ENCODE data around the gene GAREM1. TPM values are rescaled to one million over a fixed set of nuclear protein-coding genes. Genes with fewer than 3 reads are reported as not detected.

The GAREM1 gene
- total and polyA plus RNA-seq, 2 donors (not counting 3 experiments of a cell fraction or from before 2014, with no cell fraction given), result 0.69 to 1.0 TPM

DNA sequence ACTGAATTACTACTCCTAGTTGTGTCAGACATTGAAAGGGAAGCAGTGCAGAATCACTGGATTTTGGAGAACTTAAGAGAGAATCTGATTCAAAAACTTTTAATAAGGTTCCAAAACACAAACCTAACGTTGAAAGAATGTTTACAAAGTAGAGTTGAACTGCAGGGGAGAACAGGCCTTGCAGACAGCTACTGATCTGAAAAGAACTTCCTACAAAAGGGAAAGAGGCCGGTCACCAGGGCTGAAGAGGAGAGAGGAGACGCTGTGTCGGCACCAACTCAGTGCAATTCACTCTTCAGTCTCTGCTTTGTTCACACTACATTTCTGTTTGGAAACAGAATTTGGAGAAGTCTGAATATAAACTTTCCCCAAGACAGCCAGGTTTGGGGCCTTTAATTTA lies 124.0 kb downstream of the GAREM1 start:
- no peak overlapping the region for H3K9ac ChIP-seq (replicated peaks; ENCODE audit: extremely low read depth, insufficient read depth, low read length)
- H3K79me2 ChIP-seq (ENCODE audit: control insufficient read depth, insufficient read depth, low read length), result no peaks in the 10 kb centered on the region
- POLR2A ChIA-PET, result no interaction called here
- H3K4me3 ChIP-seq (replicated peaks in 1 of 3; ENCODE audit: insufficient read depth in 1 of 3, low read depth in 1 of 3, low read length in 3 of 3), result no peak overlapping the region
- BruUV-seq (replicated peaks), result no TSS peak
- FAIRE-seq, result no peak
- intact Hi-C loops (cut with micrococcal nuclease), result no loop called here
- peaks cover 11% of the 10 kb centered on the region for H3K4me1 ChIP-seq (ENCODE audit: control insufficient read depth, extremely low read depth, insufficient read depth, low read length)
- no peaks in the 10 kb centered on the region for H3K36me3 ChIP-seq (ENCODE audit: control insufficient read depth in 2 of 2, extremely low read depth in 1 of 2, insufficient read depth in 2 of 2, low read length in 2 of 2)
- no peaks in the 10 kb centered on the region for H3K9me3 ChIP-seq (replicated peaks; ENCODE audit: control insufficient read depth, insufficient read depth, low read length)
- TF ChIP-seq GATA2 (IDR thresholded peaks at IDR 0.05; ENCODE audit: insufficient read depth, insufficient read length, low read depth, low read length), result no peak
- no peak for TF ChIP-seq EZH2 (IDR thresholded peaks at IDR 0.05; ENCODE audit: borderline replicate concordance, low read depth, low read length, severe bottlenecking)
- no peak for TF ChIP-seq JUN (IDR thresholded peaks at IDR 0.05; ENCODE audit: borderline replicate concordance, insufficient read depth, insufficient read length, low read depth)
- TF ChIP-seq, protein P1, sequence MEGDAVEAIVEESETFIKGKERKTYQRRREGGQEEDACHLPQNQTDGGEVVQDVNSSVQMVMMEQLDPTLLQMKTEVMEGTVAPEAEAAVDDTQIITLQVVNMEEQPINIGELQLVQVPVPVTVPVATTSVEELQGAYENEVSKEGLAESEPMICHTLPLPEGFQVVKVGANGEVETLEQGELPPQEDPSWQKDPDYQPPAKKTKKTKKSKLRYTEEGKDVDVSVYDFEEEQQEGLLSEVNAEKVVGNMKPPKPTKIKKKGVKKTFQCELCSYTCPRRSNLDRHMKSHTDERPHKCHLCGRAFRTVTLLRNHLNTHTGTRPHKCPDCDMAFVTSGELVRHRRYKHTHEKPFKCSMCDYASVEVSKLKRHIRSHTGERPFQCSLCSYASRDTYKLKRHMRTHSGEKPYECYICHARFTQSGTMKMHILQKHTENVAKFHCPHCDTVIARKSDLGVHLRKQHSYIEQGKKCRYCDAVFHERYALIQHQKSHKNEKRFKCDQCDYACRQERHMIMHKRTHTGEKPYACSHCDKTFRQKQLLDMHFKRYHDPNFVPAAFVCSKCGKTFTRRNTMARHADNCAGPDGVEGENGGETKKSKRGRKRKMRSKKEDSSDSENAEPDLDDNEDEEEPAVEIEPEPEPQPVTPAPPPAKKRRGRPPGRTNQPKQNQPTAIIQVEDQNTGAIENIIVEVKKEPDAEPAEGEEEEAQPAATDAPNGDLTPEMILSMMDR (IDR thresholded peaks at IDR 0.05; ENCODE audit: extremely low read depth in 1 of 2, insufficient read depth in 1 of 2, low read depth in 1 of 2, low read length in 2 of 2), result no peak
- TF ChIP-seq POLR2A (IDR thresholded peaks at IDR 0.05; ENCODE audit: low read depth, low read length), result no peak
- no peak for TF ChIP-seq POLR2AphosphoS5 (IDR thresholded peaks at IDR 0.05; ENCODE audit: insufficient read depth, low read depth, low read length)
- TF ChIP-seq, protein P2, sequence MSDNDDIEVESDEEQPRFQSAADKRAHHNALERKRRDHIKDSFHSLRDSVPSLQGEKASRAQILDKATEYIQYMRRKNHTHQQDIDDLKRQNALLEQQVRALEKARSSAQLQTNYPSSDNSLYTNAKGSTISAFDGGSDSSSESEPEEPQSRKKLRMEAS (IDR thresholded peaks at IDR 0.05; ENCODE audit: insufficient read depth, insufficient read length), result no peak
- no peak for TF ChIP-seq MYC (IDR thresholded peaks at IDR 0.05; ENCODE audit: low read depth, low read length)
- TF ChIP-seq FOS (IDR thresholded peaks at IDR 0.05; ENCODE audit: borderline replicate concordance, insufficient read depth, low read length), result no peak
- CTCF ChIA-PET, result no interaction called here
- no peaks in the 10 kb centered on the region for H4K20me1 ChIP-seq (replicated peaks; ENCODE audit: control insufficient read depth, extremely low read depth, insufficient read depth, low read length)
- dilution Hi-C loops (cut with MboI; ENCODE audit: extremely low pct_ligation_motif_present, low sequenced_read_pairs), result no loop called here
- H3K9me1 ChIP-seq (replicated peaks; ENCODE audit: control insufficient read depth, extremely low read depth, insufficient read depth, low read length), result no peaks in the 10 kb centered on the region
- DNase-seq (ENCODE audit: low read depth, low spot score), result no peak
- H2AFZ ChIP-seq (ENCODE audit: low read depth, low read length), result no peak overlapping the region
- H3K27me3 ChIP-seq (ENCODE audit: control insufficient read depth in 2 of 2, insufficient read depth in 2 of 2, low read length in 2 of 2), result no peaks in the 10 kb centered on the region
- H3K4me2 ChIP-seq (ENCODE audit: insufficient read depth, low read length), result no peak overlapping the region
- H3K27ac ChIP-seq (ENCODE audit: insufficient read depth, low read depth, low read length), result no peak overlapping the region

All from endothelial cell of umbilical vein (primary cell).